GM03348 (cell line): Measurements from ENCODE around the gene SMARCB1.
A peak's percentile ranks its signal among the peaks of the same experiment; 100 is the strongest.

Source experiments
- DNase-seq: peaks from one replicate; pipeline ENCODE4 v3.0.0; 2012; ENCODE audit warnings: low spot score

The SMARCB1 gene

GRCh38 chr22:23803001-23803819, 16.4 kb downstream of the SMARCB1 start:
- DNase-seq, result no peak

GRCh38 chr22:23804781-23805291, 18.1 kb downstream of the SMARCB1 start:
- DNase-seq, result no peak

GRCh38 chr22:23806837-23807236, 20.1 kb downstream of the SMARCB1 start:
- no peak for DNase-seq

GRCh38 chr22:23812378-23812777, 25.6 kb downstream of the SMARCB1 start:
- no peak for DNase-seq

GRCh38 chr22:23815541-23816155, 28.9 kb downstream of the SMARCB1 start:
- DNase-seq, result no peak

GRCh38 chr22:23816156-23816976, 29.6 kb downstream of the SMARCB1 start:
- no peak for DNase-seq

GRCh38 chr22:23817146-23817545, 30.4 kb downstream of the SMARCB1 start:
- no peak for DNase-seq

GRCh38 chr22:23818541-23818940, 31.8 kb downstream of the SMARCB1 start:
- DNase-seq, result no peak

- no peak for DNase-seq
These were observed 34.0 kb downstream of the SMARCB1 start for GRCh38 chr22:23820748-23821211.

- DNase-seq, result no peak
These were observed 35.4 kb downstream of the SMARCB1 start for GRCh38 chr22:23822101-23822671.

- no peak for DNase-seq
These were observed 36.6 kb downstream of the SMARCB1 start for GRCh38 chr22:23823331-23823791.

- no peak for DNase-seq
These were observed 37.9 kb downstream of the SMARCB1 start for GRCh38 chr22:23824476-23825245.

GRCh38 chr22:23825246-23825905, 38.6 kb downstream of the SMARCB1 start:
- DNase-seq, result no peak

- DNase-seq, result peak; percentile 48
These were observed 40.0 kb downstream of the SMARCB1 start for GRCh38 chr22:23826510-23827350.

GRCh38 chr22:23827351-23827995, 40.7 kb downstream of the SMARCB1 start:
- DNase-seq, result no peak

GRCh38 chr22:23828800-23829680, 42.3 kb downstream of the SMARCB1 start:
- no peak for DNase-seq

- DNase-seq, result peak; percentile 50
These were observed 43.1 kb downstream of the SMARCB1 start for GRCh38 chr22:23829845-23830372.

- no peak for DNase-seq
These were observed 44.5 kb downstream of the SMARCB1 start for GRCh38 chr22:23831261-23831660.
